Right lobe of liver (tissue), 6 donors: ENCODE measurements around the gene UBE2E2. TPM values are rescaled to one million over a fixed set of nuclear protein-coding genes. Genes with fewer than 3 reads are reported as not detected.

ENCODE experiments used
- ATAC-seq, 4 donors: fragments of 200-7000 bp; cut with Tn5 transposase; one replicate each; pipeline ENCODE4 v1.9.1; 2020; ENCODE audit warnings: mild to moderate bottlenecking in 4 of 4, moderate library complexity in 4 of 4
- DNase-seq, 3 donors: peaks; one replicate each; pipeline ENCODE4 v3.0.0-alpha.2; 2020
- H3K27ac ChIP-seq, 3 donors: fragments of 200-600 bp; one replicate each; pipeline ENCODE4 v1.8.0; 2022
- H3K27me3 ChIP-seq, 2 donors: fragments of 200-600 bp; one replicate each; pipeline ENCODE4 v1.8.0; 2022
- H3K36me3 ChIP-seq, 4 donors: fragments of 200-600 bp; sonication (generic) in 1 of 4; one replicate each; pipeline versions ENCODE4 v1.5.1 to v1.8.0; 2017 to 2022; ENCODE audit warnings: control low read depth in 1 of 4
- H3K4me1 ChIP-seq, 4 donors: fragments of 200-600 bp; sonication (generic) in 1 of 4; one replicate each; pipeline versions ENCODE4 v1.5.1 to v1.8.0; 2017 to 2022; ENCODE audit warnings: control low read depth in 1 of 4
- H3K4me3 ChIP-seq, 3 donors: fragments of 200-600 bp; one replicate each; pipeline ENCODE4 v1.8.0; 2022
- H3K9me3 ChIP-seq, 4 donors: fragments of 200-600 bp; sonication (generic) in 1 of 4; one replicate each; pipeline versions ENCODE4 v1.5.1 to v1.8.0; 2017 to 2022; ENCODE audit warnings: control low read depth in 1 of 4
- CTCF ChIP-seq, 4 donors: fragments of 200-600 bp in 3 of 4; fragments of 450-650 bp in 1 of 4; IDR thresholded peaks; one replicate each; pipeline versions ENCODE4 v1.5.1 to v1.8.0; 2016 to 2022; ENCODE audit warnings: antibody characterized with exemption in 4 of 4, mild to moderate bottlenecking in 2 of 4
- POLR2A ChIP-seq: fragments of 450-650 bp; IDR thresholded peaks from one replicate; pipeline ENCODE4 v1.6.1; 2017; ENCODE audit warnings: antibody characterized with exemption, mild to moderate bottlenecking
- WGBS: methylation state at CpG from one replicate; pipeline ENCODE4 v1.1.6; 2018; ENCODE audit warnings: low coverage, low lambda C conversion rate; ENCODE audit not compliant: insufficient coverage; ENCODE audit errors: missing lambda C conversion rate; 5-methylcytosine and 5-hydroxymethylcytosine counted together
- intact Hi-C, 2 donors: fragments of 100-400 bp; cut with DNase I; formaldehyde crosslinking; loops; one replicate each; pipeline versions ENCODE4 v1.11.2 to v1.14.1; 2022
- total RNA-seq, 6 experiments: library from RNA; depleted of rRNA in 2 of 6; stranded (reverse); fragments of >200 nt in 2 of 6; fragmentation: NEBNext Ultra II Directional in 3 of 6; extraction: Animal tissue kit (Norgen Biotek cat#: 25700) in 3 of 6; gene quantifications; one replicate each; pipeline versions ENCODE4 v1.1.0 to v1.2.4, GENCODE V29; 2016 to 2023
- donor health status: DM: no; HTN: yes; CAD: no.
- donor health status: DM: no; HTN: no; CAD: no.
- donor health status: DM: no; HTN: no; CAD: no.
- donor health status: DM: no; HTN: yes; CAD: no.
- donor health status: DM: no; HTN: yes; CAD: no.

UBE2E2 gene
- total RNA-seq, 6 experiments from 2014 or later, result 17.2 to 29.1 (median 18.1) TPM

- no peaks in the 10 kb centered on the region for H3K27me3 ChIP-seq
- no peaks in the 10 kb centered on the region for H3K4me1 ChIP-seq
- no peak for ATAC-seq
- intact Hi-C loops, result no loop called here
- no peak overlapping the region for H3K27ac ChIP-seq
- no peak for DNase-seq
- 97% methylated on average over 5 of the region's 9 CpGs for WGBS
- H3K4me3 ChIP-seq, result no peak overlapping the region
- H3K36me3 ChIP-seq, result no peaks in the 10 kb centered on the region
- no peaks in the 10 kb centered on the region for H3K9me3 ChIP-seq
- TF ChIP-seq POLR2A, result no peak
- no peak for TF ChIP-seq CTCF (IDR thresholded peaks at IDR 0.05)
Measured at GRCh38 chr3:23435904-23436303, 232.8 kb downstream of the UBE2E2 start.

- no peak overlapping the region for H3K4me3 ChIP-seq
- no peak overlapping the region for H3K27ac ChIP-seq
- H3K36me3 ChIP-seq, result no peaks in the 10 kb centered on the region
- DNase-seq (no peak), ATAC-seq (no peak)
- no peaks in the 10 kb centered on the region for H3K27me3 ChIP-seq
- no peak for TF ChIP-seq CTCF (IDR thresholded peaks at IDR 0.05)
- no peak for TF ChIP-seq POLR2A
- H3K9me3 ChIP-seq, result no peaks in the 10 kb centered on the region
- 81% methylated on average over 7 of the region's 7 CpGs for WGBS
- no peaks in the 10 kb centered on the region for H3K4me1 ChIP-seq
- intact Hi-C loops, result no loop called here
Measured at GRCh38 chr3:23437484-23438145, 234.5 kb downstream of the UBE2E2 start.

- H3K4me1 ChIP-seq, result no peaks in the 10 kb centered on the region
- intact Hi-C loops, result no loop called here
- no peak for DNase-seq
- no peaks in the 10 kb centered on the region for H3K9me3 ChIP-seq
- H3K36me3 ChIP-seq, result no peaks in the 10 kb centered on the region
- H3K27me3 ChIP-seq, result no peaks in the 10 kb centered on the region
- TF ChIP-seq CTCF (IDR thresholded peaks at IDR 0.05) (no peak), POLR2A (no peak)
- H3K4me3 ChIP-seq, result no peak overlapping the region
- no peak overlapping the region for H3K27ac ChIP-seq
- ATAC-seq, result no peak
Measured at GRCh38 chr3:23438657-23439056, 235.5 kb downstream of the UBE2E2 start.

- TF ChIP-seq CTCF (IDR thresholded peaks at IDR 0.05) (no peak), POLR2A (no peak)
- DNase-seq, result no peak
- WGBS, result 74% methylated on average over 2 of the region's 2 CpGs
Measured at GRCh38 chr3:23439080-23439479, 236.0 kb downstream of the UBE2E2 start.

More at GRCh38 chr3:23439080-23439479, 236.0 kb downstream of the UBE2E2 start:
- no peaks in the 10 kb centered on the region for H3K9me3 ChIP-seq
- H3K27ac ChIP-seq, result no peak overlapping the region
- peak in 2 of 4 donors; percentile 22 to 48 for ATAC-seq
- H3K36me3 ChIP-seq, result no peaks in the 10 kb centered on the region
- intact Hi-C loops, result no loop called here
- no peaks in the 10 kb centered on the region for H3K4me1 ChIP-seq
- H3K4me3 ChIP-seq, result no peak overlapping the region
- H3K27me3 ChIP-seq, result no peaks in the 10 kb centered on the region
